ENCODE measurements around the gene ACOT9. TPM values are rescaled to one million over a fixed set of nuclear protein-coding genes. Genes with fewer than 3 reads are reported as not detected.

The ACOT9 gene
- total RNA-seq, 1 experiment from 2014 or later = 33.6 TPM

GRCh38 chrX:23787745-23788118 lies 44.7 kb upstream of the ACOT9 start:
- intact Hi-C loops (cut with micrococcal nuclease; ENCODE audit: unreplicated experiment) = no loop called here
- Histone ChIP-seq H3K4me1 (ENCODE audit: insufficient read depth, low read length, poor library complexity, severe bottlenecking) (no peaks in the 10 kb centered on the region), H3K36me3 (ENCODE audit: insufficient read depth, low read length, poor library complexity, severe bottlenecking) (no peaks in the 10 kb centered on the region), H3K27ac (ENCODE audit: low read depth, low read length, poor library complexity, severe bottlenecking) (no peak overlapping the region), H3K27me3 (replicated peaks; ENCODE audit: insufficient read depth, low read depth, low read length, poor library complexity) (no peaks in the 10 kb centered on the region), H3K9me3 (ENCODE audit: low read depth, low read length, poor library complexity, severe bottlenecking) (no peaks in the 10 kb centered on the region), H3K4me3 (ENCODE audit: low read depth, low read length, poor library complexity, severe bottlenecking) (no peak overlapping the region)
- DNase-seq (ENCODE audit: low spot score) = no peak
- POLR2A ChIA-PET (ENCODE audit: low non-redundant PET) = no interaction called here
- CTCF ChIA-PET = no interaction called here
- TF ChIP-seq, protein P1, sequence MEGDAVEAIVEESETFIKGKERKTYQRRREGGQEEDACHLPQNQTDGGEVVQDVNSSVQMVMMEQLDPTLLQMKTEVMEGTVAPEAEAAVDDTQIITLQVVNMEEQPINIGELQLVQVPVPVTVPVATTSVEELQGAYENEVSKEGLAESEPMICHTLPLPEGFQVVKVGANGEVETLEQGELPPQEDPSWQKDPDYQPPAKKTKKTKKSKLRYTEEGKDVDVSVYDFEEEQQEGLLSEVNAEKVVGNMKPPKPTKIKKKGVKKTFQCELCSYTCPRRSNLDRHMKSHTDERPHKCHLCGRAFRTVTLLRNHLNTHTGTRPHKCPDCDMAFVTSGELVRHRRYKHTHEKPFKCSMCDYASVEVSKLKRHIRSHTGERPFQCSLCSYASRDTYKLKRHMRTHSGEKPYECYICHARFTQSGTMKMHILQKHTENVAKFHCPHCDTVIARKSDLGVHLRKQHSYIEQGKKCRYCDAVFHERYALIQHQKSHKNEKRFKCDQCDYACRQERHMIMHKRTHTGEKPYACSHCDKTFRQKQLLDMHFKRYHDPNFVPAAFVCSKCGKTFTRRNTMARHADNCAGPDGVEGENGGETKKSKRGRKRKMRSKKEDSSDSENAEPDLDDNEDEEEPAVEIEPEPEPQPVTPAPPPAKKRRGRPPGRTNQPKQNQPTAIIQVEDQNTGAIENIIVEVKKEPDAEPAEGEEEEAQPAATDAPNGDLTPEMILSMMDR (conservative IDR thresholded peaks at IDR 0.05; ENCODE audit: low read depth, low read length) = no peak
- TF ChIP-seq EZH2 (IDR thresholded peaks at IDR 0.05; ENCODE audit: borderline replicate concordance, low read depth, low read length, poor library complexity, severe bottlenecking) = no peak
- BruUV-seq (replicated peaks) = no TSS peak

- no peak for DNase-seq (ENCODE audit: low spot score)
- ChIA-PET POLR2A (ENCODE audit: low non-redundant PET) (no interaction called here), CTCF (no interaction called here)
- no peak for TF ChIP-seq EZH2 (IDR thresholded peaks at IDR 0.05; ENCODE audit: borderline replicate concordance, low read depth, low read length, poor library complexity, severe bottlenecking)
- TF ChIP-seq, protein P1 (conservative IDR thresholded peaks at IDR 0.05; ENCODE audit: low read depth, low read length) = no peak
- intact Hi-C loops (cut with micrococcal nuclease; ENCODE audit: unreplicated experiment) = no loop called here
- no peaks in the 10 kb centered on the region for H3K9me3 ChIP-seq (ENCODE audit: low read depth, low read length, poor library complexity, severe bottlenecking)
- no peaks in the 10 kb centered on the region for H3K27me3 ChIP-seq (replicated peaks; ENCODE audit: insufficient read depth, low read depth, low read length, poor library complexity)
- no peak overlapping the region for H3K4me3 ChIP-seq (ENCODE audit: low read depth, low read length, poor library complexity, severe bottlenecking)
- BruUV-seq (replicated peaks) = no TSS peak
- H3K4me1 ChIP-seq (ENCODE audit: insufficient read depth, low read length, poor library complexity, severe bottlenecking) = no peaks in the 10 kb centered on the region
- no peaks in the 10 kb centered on the region for H3K36me3 ChIP-seq (ENCODE audit: insufficient read depth, low read length, poor library complexity, severe bottlenecking)
- no peak overlapping the region for H3K27ac ChIP-seq (ENCODE audit: low read depth, low read length, poor library complexity, severe bottlenecking)
Observed at GRCh38 chrX:23786268-23786815, 43.3 kb upstream of the ACOT9 start.

- no peaks in the 10 kb centered on the region for H3K9me3 ChIP-seq (ENCODE audit: low read depth, low read length, poor library complexity, severe bottlenecking)
- no peak for DNase-seq (ENCODE audit: low spot score)
- no peak overlapping the region for H3K27ac ChIP-seq (ENCODE audit: low read depth, low read length, poor library complexity, severe bottlenecking)
- ChIA-PET CTCF (no interaction called here), POLR2A (ENCODE audit: low non-redundant PET) (no interaction called here)
- no peaks in the 10 kb centered on the region for H3K36me3 ChIP-seq (ENCODE audit: insufficient read depth, low read length, poor library complexity, severe bottlenecking)
- H3K27me3 ChIP-seq (replicated peaks; ENCODE audit: insufficient read depth, low read depth, low read length, poor library complexity) = no peaks in the 10 kb centered on the region
- no peak overlapping the region for H3K4me3 ChIP-seq (ENCODE audit: low read depth, low read length, poor library complexity, severe bottlenecking)
- intact Hi-C loops (cut with micrococcal nuclease; ENCODE audit: unreplicated experiment) = no loop called here
- BruUV-seq (replicated peaks) = no TSS peak
- H3K4me1 ChIP-seq (ENCODE audit: insufficient read depth, low read length, poor library complexity, severe bottlenecking) = no peaks in the 10 kb centered on the region
- no peak for TF ChIP-seq EZH2 (IDR thresholded peaks at IDR 0.05; ENCODE audit: borderline replicate concordance, low read depth, low read length, poor library complexity, severe bottlenecking)
- TF ChIP-seq, protein P1 (conservative IDR thresholded peaks at IDR 0.05; ENCODE audit: low read depth, low read length) = no peak
Observed at GRCh38 chrX:23785580-23785979, 42.5 kb upstream of the ACOT9 start.
